ENCODE measurements around the gene SLC19A3. TPM values are rescaled to one million over a fixed set of nuclear protein-coding genes. Genes with fewer than 3 reads are reported as not detected.

Gene SLC19A3
- total and polyA plus RNA-seq, 2 of the 4 experiments (the other 2 are of a cell fraction): under 0.01 TPM; not detected in 1

GRCh38 chr2:227707390-227707789 lies 10.4 kb downstream of the SLC19A3 start:
- POLR2A ChIA-PET (ENCODE audit: unreplicated experiment): no interaction called here
- no TSS peak for BruUV-seq (replicated peaks)

More at GRCh38 chr2:227707390-227707789, 10.4 kb downstream of the SLC19A3 start:
- H2AFZ ChIP-seq (replicated peaks; ENCODE audit: low read length, poor library complexity): no peak overlapping the region
- CTCF ChIA-PET: no interaction called here
- no peaks in the 10 kb centered on the region for H4K20me1 ChIP-seq (ENCODE audit: insufficient read depth, low read length)
- H2BK5ac ChIP-seq (ENCODE audit: low read depth, low read length, poor library complexity, severe bottlenecking): no peak overlapping the region
- H3K4ac ChIP-seq (ENCODE audit: low read depth, low read length): no peak overlapping the region
- no peak overlapping the region for H3K14ac ChIP-seq (replicated peaks; ENCODE audit: low read depth, low read length)
- no peak overlapping the region for H4K5ac ChIP-seq (ENCODE audit: low read depth, low read length)
- no peaks in the 10 kb centered on the region for H3K9me3 ChIP-seq (ENCODE audit: control insufficient read depth, insufficient read depth, low read length)
- H3K4me3 ChIP-seq (ENCODE audit: insufficient read depth, low read depth, low read length): no peak overlapping the region
- H3K9me1 ChIP-seq (ENCODE audit: insufficient read depth, low read length): no peaks in the 10 kb centered on the region
- TF ChIP-seq ELK1 (IDR thresholded peaks at IDR 0.05; ENCODE audit: borderline replicate concordance, low read depth, low read length): no peak
- no peak for TF ChIP-seq BHLHE40 (IDR thresholded peaks at IDR 0.05; ENCODE audit: low read depth, low read length)
- TF ChIP-seq MXI1 (IDR thresholded peaks at IDR 0.05; ENCODE audit: borderline replicate concordance, low read depth, low read length): no peak
- TF ChIP-seq FOS (IDR thresholded peaks at IDR 0.05; ENCODE audit: low read depth, low read length): no peak
- no peak for TF ChIP-seq USF2 (IDR thresholded peaks at IDR 0.05; ENCODE audit: low read depth, low read length)
- no peak for TF ChIP-seq MAZ (IDR thresholded peaks at IDR 0.05; ENCODE audit: borderline replicate concordance, low read depth, low read length)
- H3K9ac ChIP-seq (ENCODE audit: low read depth, low read length): no peak overlapping the region
- no peak for DNase-seq
- no peak overlapping the region for H3K27ac ChIP-seq (ENCODE audit: insufficient read depth, low read length)
- WGBS, 2 experiments (ENCODE audit: extremely low coverage in 2 of 2, insufficient read length in 1 of 2): no CpG with 5 or more reads among the region's 6 CpGs
- H3K36me3 ChIP-seq (ENCODE audit: control insufficient read depth, insufficient read depth, low read length): no peaks in the 10 kb centered on the region
- H2AK5ac ChIP-seq (ENCODE audit: low read depth, low read length): no peak overlapping the region
- no peak overlapping the region for H3K4me2 ChIP-seq (ENCODE audit: low read depth, low read length)
- H3K4me1 ChIP-seq (ENCODE audit: control insufficient read depth, insufficient read depth, low read length): no peaks in the 10 kb centered on the region
- no peak overlapping the region for H3K18ac ChIP-seq (ENCODE audit: low read depth, low read length)
- dilution Hi-C loops (cut with HindIII; ENCODE audit: low sequenced_read_pairs, unreplicated experiment) (no loop called here), in situ Hi-C loops (cut with MboI; ENCODE audit: low sequenced_read_pairs) (no loop called here), intact Hi-C loops (cut with micrococcal nuclease) (no loop called here)
- H3K56ac ChIP-seq (ENCODE audit: extremely low read depth, insufficient read depth, low read length): no peak overlapping the region
- no peaks in the 10 kb centered on the region for H3K27me3 ChIP-seq (ENCODE audit: control insufficient read depth, insufficient read depth, low read length)
- no peak overlapping the region for H2BK20ac ChIP-seq (ENCODE audit: low read depth, low read length)
- H3K79me1 ChIP-seq (ENCODE audit: low read depth in 1 of 2, low read length in 2 of 2): no peaks in the 10 kb centered on the region
- no peak overlapping the region for H4K8ac ChIP-seq (ENCODE audit: low read depth in 2 of 2, low read length in 2 of 2)
- H3K23ac ChIP-seq (ENCODE audit: low read depth, low read length): no peak overlapping the region
- H2AK9ac ChIP-seq (replicated peaks; ENCODE audit: low read depth, low read length, poor library complexity): no peak overlapping the region
- no peak overlapping the region for H2BK15ac ChIP-seq (ENCODE audit: low read depth, low read length)
- H2BK120ac ChIP-seq (ENCODE audit: low read depth, low read length): no peak overlapping the region
- H4K91ac ChIP-seq (ENCODE audit: insufficient read depth, low read depth, low read length): no peak overlapping the region
- ATAC-seq (ENCODE audit: low read depth): no peak
